SK-N-SH (cell line): Measurements from ENCODE around the gene FANCG.

Experiments
- ELF1 ChIP-seq: IDR thresholded peaks from 2 replicates; pipeline ENCODE4 v1.4.0; 2012
- EP300 ChIP-seq, 2 experiments: IDR thresholded peaks; 2 replicates each; pipeline versions ENCODE4 v1.4.0 to v1.6.1; 2012; ENCODE audit warnings: borderline replicate concordance in 1 of 2, low read depth in 1 of 2, low read length in 1 of 2
- POLR2AphosphoS5 ChIP-seq: IDR thresholded peaks from 2 replicates; pipeline ENCODE4 v1.6.1; 2012; ENCODE audit warnings: low read depth, low read length
- RFX5 ChIP-seq: IDR thresholded peaks from 2 replicates; pipeline ENCODE4 v1.6.1; 2012; ENCODE audit warnings: mild to moderate bottlenecking, improper control_type of control experiment, low read length
- SIN3A ChIP-seq: IDR thresholded peaks from 2 replicates; pipeline ENCODE4 v1.6.1; 2012; ENCODE audit warnings: low read depth, mild to moderate bottlenecking, low read length, moderate library complexity, borderline replicate concordance
- SMC3 ChIP-seq: IDR thresholded peaks from 2 replicates; pipeline ENCODE4 v1.6.1; 2012; ENCODE audit warnings: low read depth, low read length, improper control_type of control experiment
- TCF12 ChIP-seq: IDR thresholded peaks from 2 replicates; pipeline ENCODE4 v1.4.0; 2012
- YY1 ChIP-seq: IDR thresholded peaks from 2 replicates; pipeline ENCODE4 v1.4.0; 2012; ENCODE audit warnings: low read depth, mild to moderate bottlenecking
- TF ChIP-seq, protein P1 (sequence below): fragments of 200-600 bp; sonication (generic); IDR thresholded peaks from 2 replicates; pipeline ENCODE4 v1.6.1; 2017; ENCODE audit warnings: antibody characterized with exemption, mild to moderate bottlenecking, moderate library complexity
- TF ChIP-seq, protein P2 (sequence below): fragments of 150-350 bp; IDR thresholded peaks from 2 replicates; pipeline ENCODE4 v1.6.1; 2017; ENCODE audit warnings: antibody characterized with exemption, low read length, low read depth, borderline replicate concordance

DNA sequence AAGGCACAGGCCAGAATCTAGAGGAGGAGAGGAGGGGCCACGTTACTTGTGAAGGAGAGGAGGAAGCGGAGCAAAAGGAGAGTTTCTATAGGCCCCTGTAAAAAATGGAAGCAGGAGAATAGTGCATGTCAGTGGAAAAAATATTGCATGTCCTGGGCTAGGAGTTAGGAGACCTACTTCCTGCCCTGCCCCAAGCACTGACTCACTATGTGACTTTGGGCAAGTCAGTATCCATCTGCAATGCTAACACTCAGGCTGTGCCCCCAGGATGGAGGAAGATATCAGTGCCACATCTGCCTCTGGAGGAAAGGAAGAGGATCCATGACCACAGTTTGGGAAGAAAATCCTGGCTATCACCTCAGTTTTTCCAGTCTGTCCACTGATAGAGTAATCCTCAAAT lies 9.7 kb upstream of the FANCG start:
- TF ChIP-seq, protein P1, sequence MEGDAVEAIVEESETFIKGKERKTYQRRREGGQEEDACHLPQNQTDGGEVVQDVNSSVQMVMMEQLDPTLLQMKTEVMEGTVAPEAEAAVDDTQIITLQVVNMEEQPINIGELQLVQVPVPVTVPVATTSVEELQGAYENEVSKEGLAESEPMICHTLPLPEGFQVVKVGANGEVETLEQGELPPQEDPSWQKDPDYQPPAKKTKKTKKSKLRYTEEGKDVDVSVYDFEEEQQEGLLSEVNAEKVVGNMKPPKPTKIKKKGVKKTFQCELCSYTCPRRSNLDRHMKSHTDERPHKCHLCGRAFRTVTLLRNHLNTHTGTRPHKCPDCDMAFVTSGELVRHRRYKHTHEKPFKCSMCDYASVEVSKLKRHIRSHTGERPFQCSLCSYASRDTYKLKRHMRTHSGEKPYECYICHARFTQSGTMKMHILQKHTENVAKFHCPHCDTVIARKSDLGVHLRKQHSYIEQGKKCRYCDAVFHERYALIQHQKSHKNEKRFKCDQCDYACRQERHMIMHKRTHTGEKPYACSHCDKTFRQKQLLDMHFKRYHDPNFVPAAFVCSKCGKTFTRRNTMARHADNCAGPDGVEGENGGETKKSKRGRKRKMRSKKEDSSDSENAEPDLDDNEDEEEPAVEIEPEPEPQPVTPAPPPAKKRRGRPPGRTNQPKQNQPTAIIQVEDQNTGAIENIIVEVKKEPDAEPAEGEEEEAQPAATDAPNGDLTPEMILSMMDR, result no peak
- TF ChIP-seq POLR2AphosphoS5 (no peak), SMC3 (no peak), RFX5 (no peak), YY1 (no peak), TCF12 (no peak), SIN3A (no peak), ELF1 (no peak), EP300 (IDR thresholded peaks at IDR 0.05; ENCODE audit: borderline replicate concordance in 1 of 2, low read depth in 1 of 2, low read length in 1 of 2) (no peak)
- TF ChIP-seq, protein P2, sequence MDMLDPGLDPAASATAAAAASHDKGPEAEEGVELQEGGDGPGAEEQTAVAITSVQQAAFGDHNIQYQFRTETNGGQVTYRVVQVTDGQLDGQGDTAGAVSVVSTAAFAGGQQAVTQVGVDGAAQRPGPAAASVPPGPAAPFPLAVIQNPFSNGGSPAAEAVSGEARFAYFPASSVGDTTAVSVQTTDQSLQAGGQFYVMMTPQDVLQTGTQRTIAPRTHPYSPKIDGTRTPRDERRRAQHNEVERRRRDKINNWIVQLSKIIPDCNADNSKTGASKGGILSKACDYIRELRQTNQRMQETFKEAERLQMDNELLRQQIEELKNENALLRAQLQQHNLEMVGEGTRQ, result no peak
